Measurements from ENCODE around the gene DOCK2.

Gene DOCK2

DNA sequence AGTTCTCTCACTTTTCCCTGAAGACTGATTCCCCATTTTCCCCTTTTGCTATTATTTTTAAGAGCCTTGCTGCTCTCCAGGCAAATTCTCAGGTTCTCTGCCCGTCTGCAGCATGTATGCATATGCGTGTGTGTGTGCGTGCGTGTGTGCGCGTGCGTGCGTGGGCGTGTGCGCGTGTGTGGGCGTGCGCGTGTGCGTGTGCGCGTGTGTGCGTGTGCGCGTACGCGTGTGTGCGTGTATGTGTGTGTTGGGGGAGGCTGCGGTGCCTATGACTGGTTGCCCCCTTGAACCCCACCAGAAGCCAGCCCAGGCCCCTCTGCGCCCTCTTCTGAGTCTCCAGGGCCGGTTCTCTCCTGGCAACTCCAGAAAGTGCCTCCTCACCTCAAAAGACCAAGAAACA lies 467.6 kb downstream of the DOCK2 start:
- H3K36me3 ChIP-seq (ENCODE audit: insufficient read depth, low read length): no peaks in the 10 kb centered on the region
- DNase-seq (no peak), ATAC-seq (ENCODE audit: insufficient read depth, low read depth) (no peak)
- H3K79me2 ChIP-seq (ENCODE audit: insufficient read depth, low read length): no peaks in the 10 kb centered on the region
- TF ChIP-seq, protein P1, sequence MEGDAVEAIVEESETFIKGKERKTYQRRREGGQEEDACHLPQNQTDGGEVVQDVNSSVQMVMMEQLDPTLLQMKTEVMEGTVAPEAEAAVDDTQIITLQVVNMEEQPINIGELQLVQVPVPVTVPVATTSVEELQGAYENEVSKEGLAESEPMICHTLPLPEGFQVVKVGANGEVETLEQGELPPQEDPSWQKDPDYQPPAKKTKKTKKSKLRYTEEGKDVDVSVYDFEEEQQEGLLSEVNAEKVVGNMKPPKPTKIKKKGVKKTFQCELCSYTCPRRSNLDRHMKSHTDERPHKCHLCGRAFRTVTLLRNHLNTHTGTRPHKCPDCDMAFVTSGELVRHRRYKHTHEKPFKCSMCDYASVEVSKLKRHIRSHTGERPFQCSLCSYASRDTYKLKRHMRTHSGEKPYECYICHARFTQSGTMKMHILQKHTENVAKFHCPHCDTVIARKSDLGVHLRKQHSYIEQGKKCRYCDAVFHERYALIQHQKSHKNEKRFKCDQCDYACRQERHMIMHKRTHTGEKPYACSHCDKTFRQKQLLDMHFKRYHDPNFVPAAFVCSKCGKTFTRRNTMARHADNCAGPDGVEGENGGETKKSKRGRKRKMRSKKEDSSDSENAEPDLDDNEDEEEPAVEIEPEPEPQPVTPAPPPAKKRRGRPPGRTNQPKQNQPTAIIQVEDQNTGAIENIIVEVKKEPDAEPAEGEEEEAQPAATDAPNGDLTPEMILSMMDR (IDR thresholded peaks at IDR 0.05; ENCODE audit: borderline replicate concordance, extremely low read depth, low read length, poor library complexity, severe bottlenecking): no peak
- no peak for TF ChIP-seq EZH2 (IDR thresholded peaks at IDR 0.05; ENCODE audit: borderline replicate concordance, low read depth, low read length, severe bottlenecking)
- no peak overlapping the region for H2AFZ ChIP-seq (ENCODE audit: low read depth, low read length)
- H3K4me1 ChIP-seq (ENCODE audit: insufficient read depth, low read length): peaks cover 4% of the 10 kb centered on the region
- H4K20me1 ChIP-seq (ENCODE audit: insufficient read depth, low read length): no peaks in the 10 kb centered on the region
- no peaks in the 10 kb centered on the region for H3K27me3 ChIP-seq (ENCODE audit: insufficient read depth, low read length, poor library complexity)
- no peak overlapping the region for H3K4me3 ChIP-seq (ENCODE audit: low read depth in 1 of 2, low read length in 2 of 2)
- no peaks in the 10 kb centered on the region for H3K9me3 ChIP-seq (ENCODE audit: insufficient read depth, low read length, severe bottlenecking)
- H3K27ac ChIP-seq (ENCODE audit: low read length): no peak overlapping the region
- H3K4me2 ChIP-seq (ENCODE audit: insufficient read depth, low read length): no peak overlapping the region
- H3K9ac ChIP-seq (ENCODE audit: low read depth, low read length): no peak overlapping the region

DNA sequence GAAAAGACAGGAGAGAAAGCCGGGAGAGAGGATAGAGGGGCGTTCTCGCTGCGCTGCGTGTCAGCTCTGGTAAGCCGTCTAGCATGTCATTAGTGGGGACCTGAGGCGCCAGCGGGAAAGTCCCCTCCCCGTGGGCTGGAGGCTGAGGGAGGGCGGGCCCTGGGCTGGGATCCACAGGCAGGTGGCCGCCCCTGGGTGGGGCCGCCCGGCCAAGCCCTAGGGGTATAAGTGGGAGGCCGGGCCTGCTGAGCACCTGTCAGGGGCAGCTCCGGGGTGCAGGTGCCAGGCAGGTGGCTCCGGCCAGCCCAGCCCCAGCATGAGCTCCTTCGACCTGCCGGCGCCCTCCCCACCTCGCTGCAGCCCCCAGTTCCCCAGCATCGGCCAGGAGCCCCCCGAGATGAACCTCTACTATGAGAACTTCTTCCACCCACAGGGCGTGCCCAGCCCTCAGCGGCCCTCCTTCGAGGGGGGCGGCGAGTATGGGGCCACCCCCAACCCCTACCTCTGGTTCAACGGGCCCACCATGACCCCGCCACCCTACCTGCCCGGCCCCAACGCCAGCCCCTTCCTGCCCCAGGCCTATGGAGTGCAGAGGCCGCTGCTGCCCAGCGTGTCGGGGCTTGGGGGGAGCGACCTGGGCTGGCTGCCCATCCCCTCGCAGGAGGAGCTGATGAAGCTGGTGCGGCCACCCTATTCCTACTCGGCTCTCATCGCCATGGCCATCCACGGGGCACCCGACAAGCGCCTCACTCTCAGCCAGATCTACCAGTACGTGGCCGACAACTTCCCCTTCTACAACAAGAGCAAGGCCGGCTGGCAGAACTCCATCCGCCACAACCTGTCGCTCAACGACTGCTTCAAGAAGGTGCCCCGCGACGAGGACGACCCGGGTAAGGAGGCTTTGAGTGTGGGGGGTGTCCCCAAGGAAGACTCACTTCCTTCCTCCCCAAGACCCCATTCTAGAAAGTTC lies 468.9 kb downstream of the DOCK2 start, which contains the start of gene FOXI1:
Gene FOXI1 (plus strand): TSS at position 256 of the 970 bp plus-strand sequence. CDS start 61 bp downstream, at position 317.
- DNase-seq (no peak), ATAC-seq (ENCODE audit: insufficient read depth, low read depth) (0 out of 3 replicates have a peak, but pooled peaks have one; percentile 9)
- H4K20me1 ChIP-seq (ENCODE audit: insufficient read depth, low read length): no peaks in the 10 kb centered on the region
- H3K27ac ChIP-seq (ENCODE audit: low read length): no peak within 1 kb of the TSS
- H3K9me3 ChIP-seq (ENCODE audit: insufficient read depth, low read length, severe bottlenecking): no peaks in the 10 kb centered on the region
- H3K4me2 ChIP-seq (ENCODE audit: insufficient read depth, low read length): no peak within 1 kb of the TSS
- H3K9ac ChIP-seq (ENCODE audit: low read depth, low read length): no peak within 1 kb of the TSS
- no peaks in the 10 kb centered on the region for H3K79me2 ChIP-seq (ENCODE audit: insufficient read depth, low read length)
- H3K27me3 ChIP-seq (ENCODE audit: insufficient read depth, low read length, poor library complexity): no peaks in the 10 kb centered on the region
- H3K36me3 ChIP-seq (ENCODE audit: insufficient read depth, low read length): no peaks in the 10 kb centered on the region
- H2AFZ ChIP-seq (ENCODE audit: low read depth, low read length): no peak within 1 kb of the TSS
- no peak within 1 kb of the TSS for H3K4me3 ChIP-seq (ENCODE audit: low read depth in 1 of 2, low read length in 2 of 2)
- TF ChIP-seq, protein P1 (IDR thresholded peaks at IDR 0.05; ENCODE audit: borderline replicate concordance, extremely low read depth, low read length, poor library complexity, severe bottlenecking): no peak
- H3K4me1 ChIP-seq (ENCODE audit: insufficient read depth, low read length): no peaks in the 10 kb centered on the region

DNA sequence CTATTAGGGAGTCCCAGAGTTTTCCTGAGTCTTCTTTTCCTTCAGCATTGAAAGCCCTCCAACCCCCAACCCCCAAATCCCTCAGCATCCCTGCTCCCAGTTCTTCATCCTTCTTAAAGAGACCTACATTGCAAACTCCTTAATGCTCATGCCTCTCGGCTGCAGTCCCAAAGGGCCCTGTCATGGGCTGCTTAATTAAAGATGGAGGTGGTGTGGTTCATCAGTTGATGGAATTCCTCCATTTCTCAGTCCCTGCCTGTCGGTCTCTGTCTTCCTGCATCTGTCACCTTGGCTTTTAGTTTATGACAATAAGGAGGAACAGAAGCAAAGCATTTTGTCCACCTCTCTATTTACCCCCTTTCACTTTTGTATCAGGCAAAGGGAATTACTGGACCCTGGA lies 470.6 kb downstream of the DOCK2 start:
- Histone ChIP-seq H3K79me2 (ENCODE audit: insufficient read depth, low read length) (no peaks in the 10 kb centered on the region), H3K27ac (ENCODE audit: low read length) (no peak overlapping the region), H3K4me2 (ENCODE audit: insufficient read depth, low read length) (no peak overlapping the region), H3K4me3 (ENCODE audit: low read depth in 1 of 2, low read length in 2 of 2) (no peak overlapping the region), H3K27me3 (ENCODE audit: insufficient read depth, low read length, poor library complexity) (no peaks in the 10 kb centered on the region), H3K9ac (ENCODE audit: low read depth, low read length) (no peak overlapping the region), H2AFZ (ENCODE audit: low read depth, low read length) (no peak overlapping the region), H3K9me3 (ENCODE audit: insufficient read depth, low read length, severe bottlenecking) (no peaks in the 10 kb centered on the region), H3K36me3 (ENCODE audit: insufficient read depth, low read length) (no peaks in the 10 kb centered on the region), H3K4me1 (ENCODE audit: insufficient read depth, low read length) (no peaks in the 10 kb centered on the region), H4K20me1 (ENCODE audit: insufficient read depth, low read length) (no peaks in the 10 kb centered on the region)
- TF ChIP-seq, protein P1 (IDR thresholded peaks at IDR 0.05; ENCODE audit: borderline replicate concordance, extremely low read depth, low read length, poor library complexity, severe bottlenecking): no peak
- TF ChIP-seq EZH2 (IDR thresholded peaks at IDR 0.05; ENCODE audit: borderline replicate concordance, low read depth, low read length, severe bottlenecking): no peak
- DNase-seq: no peak
- no peak for ATAC-seq (ENCODE audit: insufficient read depth, low read depth)
